GM19463 (cell line): ENCODE measurements around the gene MYO16.
"Not testable (repeated sequence)": the region's sequence is repeated elsewhere in the genome, so short reads cannot be mapped to it uniquely, and the experiment has no call there.

ENCODE experiments used
- ATAC-seq: cut with Tn5 transposase; IDR thresholded peaks from one replicate; pipeline ENCODE4 v1.9.1; 2021; ENCODE audit warnings: mild to moderate bottlenecking, moderate library complexity; ENCODE audit not compliant: unreplicated experiment

Gene MYO16

GRCh38 chr13:109213714-109214113 lies 584.3 kb downstream of the MYO16 start:
- no peak for ATAC-seq

GRCh38 chr13:109214393-109214792 lies 585.0 kb downstream of the MYO16 start:
- no peak for ATAC-seq

GRCh38 chr13:109215377-109215776 lies 586.0 kb downstream of the MYO16 start:
- ATAC-seq: no peak

- not testable (repeated sequence) for ATAC-seq
Measured at GRCh38 chr13:109217510-109217909, 588.1 kb downstream of the MYO16 start.

GRCh38 chr13:109220631-109221030 lies 591.2 kb downstream of the MYO16 start:
- ATAC-seq: no peak

GRCh38 chr13:109224033-109224432 lies 594.6 kb downstream of the MYO16 start:
- ATAC-seq: no peak

- no peak for ATAC-seq
Measured at GRCh38 chr13:109226631-109227030, 597.2 kb downstream of the MYO16 start.

- no peak for ATAC-seq
Measured at GRCh38 chr13:109227344-109227940, 598.0 kb downstream of the MYO16 start.

- no peak for ATAC-seq
Measured at GRCh38 chr13:109228211-109228610, 598.8 kb downstream of the MYO16 start.

- no peak for ATAC-seq
Measured at GRCh38 chr13:109231888-109232287, 602.5 kb downstream of the MYO16 start.

GRCh38 chr13:109233293-109233692 lies 603.9 kb downstream of the MYO16 start:
- peak; percentile 84 for ATAC-seq

- ATAC-seq: no peak
Measured at GRCh38 chr13:109235901-109236300, 606.5 kb downstream of the MYO16 start.

- no peak for ATAC-seq
Measured at GRCh38 chr13:109241160-109241559, 611.7 kb downstream of the MYO16 start.

- ATAC-seq: no peak
Measured at GRCh38 chr13:109243311-109243951, 614.0 kb downstream of the MYO16 start.

GRCh38 chr13:109244566-109244965 lies 615.2 kb downstream of the MYO16 start:
- ATAC-seq: no peak

- ATAC-seq: no peak
Measured at GRCh38 chr13:109246001-109246400, 616.6 kb downstream of the MYO16 start.

GRCh38 chr13:109249780-109250528 lies 620.5 kb downstream of the MYO16 start:
- ATAC-seq: no peak

GRCh38 chr13:109251956-109252355 lies 622.5 kb downstream of the MYO16 start:
- ATAC-seq: no peak

- ATAC-seq: no peak
Measured at GRCh38 chr13:109253316-109253715, 623.9 kb downstream of the MYO16 start.

GRCh38 chr13:109254274-109254673 lies 624.9 kb downstream of the MYO16 start:
- ATAC-seq: no peak

- ATAC-seq: no peak
Measured at GRCh38 chr13:109255141-109255856, 625.9 kb downstream of the MYO16 start.
